Thyroid gland (tissue), 4 donors: Measurements from ENCODE around the gene DNAH10.

Source experiments
- POLR2A ChIP-seq, 2 donors: fragments of 450-650 bp; IDR thresholded peaks; one replicate each; pipeline ENCODE4 v1.6.1; 2017; ENCODE audit warnings: antibody characterized with exemption in 2 of 2, mild to moderate bottlenecking in 2 of 2, moderate library complexity in 1 of 2
- TF ChIP-seq, protein P1 (sequence below), 6 experiments: fragments of 200-600 bp in 3 of 6; fragments of 450-650 bp in 3 of 6; sonication (generic) in 3 of 6; IDR thresholded peaks; one replicate each; pipeline ENCODE4 v1.5.1; 2016 to 2019; ENCODE audit warnings: antibody characterized with exemption in 6 of 6, mild to moderate bottlenecking in 2 of 6, inconsistent platforms in 1 of 6, moderate library complexity in 1 of 6

DNA sequence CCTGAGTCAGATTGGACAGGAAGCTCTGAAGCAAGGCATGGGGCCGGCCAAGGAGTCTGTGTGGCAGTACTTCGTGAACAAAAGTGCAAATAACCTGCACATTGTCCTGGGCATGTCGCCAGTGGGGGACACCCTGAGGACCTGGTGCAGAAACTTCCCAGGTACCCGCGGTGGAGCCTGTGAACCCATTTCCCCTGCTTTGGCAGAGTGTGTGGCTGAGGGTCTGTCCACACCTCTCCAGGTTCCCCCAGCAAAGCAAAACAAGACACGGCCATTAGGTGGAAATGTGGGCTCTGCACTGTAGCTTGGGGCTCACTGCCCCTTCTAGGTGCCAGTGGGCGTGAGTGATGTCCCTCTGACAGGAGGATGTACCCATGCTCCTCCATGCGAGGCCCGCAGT lies 131.2 kb downstream of the DNAH10 start:
- TF ChIP-seq, protein P1, sequence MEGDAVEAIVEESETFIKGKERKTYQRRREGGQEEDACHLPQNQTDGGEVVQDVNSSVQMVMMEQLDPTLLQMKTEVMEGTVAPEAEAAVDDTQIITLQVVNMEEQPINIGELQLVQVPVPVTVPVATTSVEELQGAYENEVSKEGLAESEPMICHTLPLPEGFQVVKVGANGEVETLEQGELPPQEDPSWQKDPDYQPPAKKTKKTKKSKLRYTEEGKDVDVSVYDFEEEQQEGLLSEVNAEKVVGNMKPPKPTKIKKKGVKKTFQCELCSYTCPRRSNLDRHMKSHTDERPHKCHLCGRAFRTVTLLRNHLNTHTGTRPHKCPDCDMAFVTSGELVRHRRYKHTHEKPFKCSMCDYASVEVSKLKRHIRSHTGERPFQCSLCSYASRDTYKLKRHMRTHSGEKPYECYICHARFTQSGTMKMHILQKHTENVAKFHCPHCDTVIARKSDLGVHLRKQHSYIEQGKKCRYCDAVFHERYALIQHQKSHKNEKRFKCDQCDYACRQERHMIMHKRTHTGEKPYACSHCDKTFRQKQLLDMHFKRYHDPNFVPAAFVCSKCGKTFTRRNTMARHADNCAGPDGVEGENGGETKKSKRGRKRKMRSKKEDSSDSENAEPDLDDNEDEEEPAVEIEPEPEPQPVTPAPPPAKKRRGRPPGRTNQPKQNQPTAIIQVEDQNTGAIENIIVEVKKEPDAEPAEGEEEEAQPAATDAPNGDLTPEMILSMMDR (IDR thresholded peaks at IDR 0.05) = no peak
- TF ChIP-seq POLR2A (IDR thresholded peaks at IDR 0.05) = no peak
